ENCODE data around the gene ADAMTS14.
"Not testable (repeated sequence)": the region's sequence is repeated elsewhere in the genome, so short reads cannot be mapped to it uniquely, and the experiment has no call there.

The ADAMTS14 gene

DNA sequence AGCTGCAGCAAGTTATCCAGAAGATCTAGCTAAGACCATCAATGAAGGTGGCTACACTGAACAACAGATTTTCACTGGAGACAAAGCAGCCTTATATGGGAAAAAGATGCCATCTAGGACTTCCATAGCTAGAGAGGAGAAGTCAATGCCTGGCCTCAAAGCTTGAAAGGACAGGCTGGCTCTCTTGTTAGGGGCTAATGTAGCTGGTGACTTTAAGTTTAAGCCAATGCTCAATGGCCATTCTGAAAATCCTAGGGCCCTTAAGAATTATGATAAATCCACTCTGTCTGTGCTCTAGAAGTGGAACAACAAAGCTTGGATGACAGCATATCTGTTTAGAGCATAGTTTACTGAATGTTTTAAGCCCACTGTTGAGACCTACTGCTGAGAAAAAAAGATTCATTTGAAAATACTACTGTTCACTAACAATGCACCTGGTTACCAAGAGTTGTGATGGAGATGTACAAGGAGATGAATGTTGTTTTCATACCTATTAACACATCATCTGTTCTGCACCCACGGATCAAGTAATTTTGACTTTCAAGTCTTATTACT lies 13.6 kb upstream of the ADAMTS14 start:
- no peak for DNase-seq (ENCODE audit: low read depth in 2 of 2)

DNA sequence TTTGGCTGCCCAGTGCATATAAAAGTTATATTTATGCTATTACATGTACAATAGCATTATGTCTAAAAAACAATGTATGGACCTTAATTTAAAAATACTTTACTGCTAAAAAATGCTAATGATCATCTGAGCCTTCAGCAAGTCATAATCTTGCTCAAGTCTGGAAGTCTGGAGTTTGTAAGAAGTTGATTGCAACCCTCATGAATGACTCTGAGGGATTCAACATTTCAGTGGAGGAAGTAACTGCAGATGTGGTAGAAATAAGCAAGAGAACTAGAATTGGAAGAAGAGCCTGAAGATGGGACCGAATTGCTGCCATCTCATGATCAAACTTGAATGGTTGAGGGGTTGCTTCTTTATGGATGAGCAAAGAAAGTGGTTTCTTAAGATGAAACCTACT lies 13.0 kb upstream of the ADAMTS14 start:
- DNase-seq (ENCODE audit: low read depth in 2 of 2): no peak

DNA sequence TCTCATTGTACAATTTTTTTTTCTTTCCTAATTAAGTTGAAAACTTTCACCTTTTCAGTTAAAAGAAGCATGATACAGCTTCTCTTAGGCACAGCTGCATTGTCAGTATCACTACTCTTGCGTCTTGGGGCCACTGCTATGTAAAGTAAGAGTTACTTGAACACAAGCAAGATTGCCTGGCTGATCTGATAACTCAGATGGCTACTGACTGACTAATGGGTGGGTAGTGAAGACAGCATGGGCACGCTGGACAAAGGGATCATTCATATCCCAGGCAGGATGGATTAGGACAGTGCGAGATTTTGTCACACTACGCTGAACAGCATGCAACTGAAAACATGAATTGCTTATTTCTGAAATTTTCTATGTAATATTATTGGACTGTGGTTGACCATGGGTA lies 11.6 kb upstream of the ADAMTS14 start:
- no peak for DNase-seq (ENCODE audit: low read depth in 2 of 2)

DNA sequence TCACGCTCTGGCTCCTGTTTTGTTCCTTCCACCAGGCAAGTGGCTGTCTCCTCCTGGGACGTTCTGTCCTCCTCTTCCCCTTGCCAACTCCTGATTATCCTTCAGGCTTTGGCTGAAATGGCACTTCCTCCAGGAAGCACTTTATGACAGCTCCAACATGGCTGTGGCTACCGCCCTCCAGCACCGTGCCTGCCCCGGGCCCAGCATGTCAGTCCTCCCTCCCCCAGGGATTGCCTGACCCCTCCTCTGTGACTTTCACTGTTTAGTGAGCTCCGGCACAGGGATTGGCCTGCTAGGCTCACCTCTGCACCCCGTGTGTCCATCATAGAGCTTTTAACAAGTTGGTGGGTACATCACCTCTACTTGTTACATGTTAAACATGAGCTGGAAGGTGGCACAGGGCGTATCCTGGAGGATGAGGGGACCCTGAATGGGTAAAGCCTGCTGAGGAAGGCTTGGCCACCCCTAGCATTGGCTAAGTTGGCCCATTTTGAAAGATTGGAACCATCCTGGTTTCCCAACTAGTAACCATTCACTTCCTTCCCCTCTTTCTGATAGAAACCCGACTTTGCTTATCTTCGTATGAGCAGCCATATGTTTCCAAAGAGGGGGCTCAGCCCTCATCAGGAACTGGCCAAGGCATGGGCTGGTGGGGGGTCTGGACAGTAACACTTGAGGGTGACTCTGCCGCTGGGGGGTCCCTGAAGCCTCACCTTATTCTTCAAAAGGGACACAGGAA lies 10.5 kb upstream of the ADAMTS14 start:
- no peak for DNase-seq (ENCODE audit: low read depth in 2 of 2)

DNA sequence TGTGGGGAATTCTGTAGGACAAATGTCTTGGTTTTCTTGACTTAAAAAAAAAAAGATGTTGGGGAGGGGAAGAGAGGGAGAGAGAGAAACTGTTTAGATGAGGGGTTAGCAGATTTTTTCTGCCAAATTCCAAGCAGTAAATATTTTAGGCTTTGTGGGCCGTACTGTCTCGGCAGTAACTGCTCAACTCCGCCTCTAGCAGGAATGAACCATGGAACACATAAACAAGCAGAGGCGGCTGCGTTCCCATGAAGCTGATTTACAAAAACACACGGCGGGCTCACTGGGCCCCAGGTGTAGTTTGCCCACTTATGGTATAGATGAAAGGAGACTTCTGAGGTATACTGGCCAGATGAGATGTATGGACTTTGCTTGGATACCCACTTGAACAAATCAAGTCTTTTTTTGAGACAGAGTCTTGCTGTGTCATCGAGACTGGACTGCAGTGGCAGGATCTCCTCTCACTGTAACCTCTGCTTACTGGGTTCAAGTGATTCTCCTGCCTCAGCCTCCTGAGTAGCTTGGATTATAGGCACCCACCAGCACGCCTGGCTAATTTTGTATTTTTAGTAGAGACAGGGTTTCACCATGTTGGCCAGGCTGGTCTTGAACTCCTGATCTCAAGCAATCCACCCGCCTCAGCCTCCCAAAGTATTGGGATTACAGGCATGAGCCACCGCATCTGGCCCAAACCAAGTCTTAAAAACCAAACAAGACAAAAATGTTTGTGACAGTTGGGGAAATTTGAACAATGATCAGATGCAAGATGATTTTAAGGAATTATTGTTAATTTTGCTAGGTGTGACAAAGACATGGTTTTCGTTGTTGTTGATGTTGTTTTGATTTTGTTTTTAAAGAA lies 9.7 kb upstream of the ADAMTS14 start:
- DNase-seq (ENCODE audit: low read depth in 2 of 2): no peak

DNA sequence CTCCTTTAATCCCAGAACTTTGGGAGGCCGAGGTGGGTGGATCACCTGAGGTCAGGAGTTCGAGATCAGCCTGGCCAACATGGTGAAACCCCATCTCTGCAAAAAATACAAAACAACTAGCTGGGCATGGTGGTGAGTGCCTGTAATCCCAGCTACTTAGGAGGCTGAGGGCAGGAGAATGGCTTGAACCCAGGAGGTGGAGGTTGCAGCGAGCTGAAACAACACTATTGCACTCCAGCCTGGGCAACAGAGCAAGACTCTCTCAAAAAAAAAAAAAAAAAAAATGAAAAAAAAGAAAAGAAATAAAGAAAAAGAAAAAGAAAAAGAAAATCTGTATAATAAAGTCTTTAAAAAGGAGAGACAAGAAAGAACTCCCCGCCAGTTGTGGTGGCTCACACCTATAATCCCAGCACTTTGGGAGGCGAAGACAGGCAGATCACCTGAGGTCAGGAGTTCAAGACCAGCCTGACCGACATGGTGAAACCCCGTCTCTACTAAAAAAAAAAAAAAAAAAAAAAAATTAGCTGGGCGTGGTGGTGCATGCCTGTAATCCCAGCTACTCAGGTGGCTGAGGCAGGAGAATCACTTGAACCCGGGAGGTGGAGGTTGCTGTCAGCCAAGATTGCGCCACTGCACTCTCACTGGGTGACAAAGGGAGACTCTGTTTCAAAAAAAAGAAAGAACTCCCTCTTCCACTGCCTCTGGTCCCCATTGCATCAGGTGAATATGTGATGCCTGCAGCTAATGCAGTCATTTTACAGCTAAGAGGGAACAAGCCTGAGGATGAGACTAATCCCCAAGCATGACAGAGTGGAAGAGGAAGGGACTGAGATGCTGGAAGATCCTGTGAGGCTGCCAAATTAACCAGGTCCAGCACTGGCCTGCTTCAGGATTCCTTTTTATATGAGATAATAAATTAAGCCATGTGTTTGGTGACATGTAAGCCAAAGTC lies 8.6 kb upstream of the ADAMTS14 start:
- DNase-seq (ENCODE audit: low read depth in 2 of 2): not testable (repeated sequence)

DNA sequence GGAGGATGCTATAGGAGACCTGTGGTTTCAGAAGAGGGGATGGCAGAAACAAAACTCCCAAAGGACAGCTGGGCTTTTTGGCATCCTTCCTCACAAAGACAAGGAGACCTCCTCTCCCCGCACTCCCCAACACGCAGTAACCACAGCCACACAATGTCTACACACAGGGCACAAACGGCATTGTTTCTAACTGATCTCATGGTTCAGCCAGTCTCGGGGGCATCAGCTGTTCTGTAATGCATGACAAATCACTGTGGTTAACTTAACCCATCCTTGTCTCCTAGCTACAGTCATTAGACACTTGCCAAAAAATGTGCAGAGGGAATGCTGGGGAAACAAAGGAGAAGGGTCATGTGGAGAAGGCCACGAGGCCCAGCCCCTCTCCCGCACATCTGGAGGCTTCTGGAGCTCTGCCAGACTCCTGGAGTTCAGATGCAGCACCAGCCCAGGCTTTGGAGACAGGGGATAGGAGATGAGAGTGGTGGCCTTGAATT lies 7.6 kb upstream of the ADAMTS14 start:
- DNase-seq (ENCODE audit: low read depth in 2 of 2): no peak

DNA sequence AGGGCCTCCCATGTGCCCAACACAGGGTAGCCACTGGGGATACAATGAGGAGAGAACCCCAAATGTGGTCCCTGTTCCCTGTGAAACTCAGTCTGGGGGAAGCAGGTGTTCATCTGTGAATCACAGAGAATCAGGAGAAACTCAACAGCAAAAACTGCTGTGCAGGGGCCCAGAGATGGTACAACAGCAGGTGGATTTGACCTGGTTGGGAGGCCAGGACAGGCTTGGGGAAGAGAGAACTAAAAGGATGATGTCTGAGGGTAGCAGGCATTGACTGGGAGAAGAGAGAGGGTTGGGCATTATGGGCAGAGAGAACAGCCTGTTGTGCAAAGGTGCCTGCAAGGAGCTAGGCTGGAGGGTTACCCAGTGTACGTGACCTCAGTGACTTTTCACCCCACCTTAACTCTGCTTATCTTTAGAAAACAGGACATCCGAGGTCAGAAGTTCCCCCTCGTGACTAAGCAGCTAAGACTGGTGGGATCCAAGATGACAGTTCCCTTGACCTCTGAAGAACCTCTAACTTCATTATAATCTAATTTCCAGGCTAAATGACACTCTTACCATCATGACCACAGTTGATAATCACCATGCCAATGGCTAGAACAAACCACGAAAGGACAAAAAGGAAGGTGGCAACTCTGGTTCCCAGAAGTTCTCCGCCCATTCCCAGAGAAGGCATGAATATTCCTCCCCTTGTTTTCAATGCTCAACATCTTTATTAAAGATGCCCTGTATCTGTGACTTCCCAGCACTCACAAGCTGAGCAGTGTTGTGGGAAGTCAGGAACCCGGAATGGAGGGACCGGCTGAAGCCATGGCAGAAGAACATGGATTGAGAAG lies 5.1 kb upstream of the ADAMTS14 start:
- DNase-seq (ENCODE audit: low read depth in 2 of 2): no peak

DNA sequence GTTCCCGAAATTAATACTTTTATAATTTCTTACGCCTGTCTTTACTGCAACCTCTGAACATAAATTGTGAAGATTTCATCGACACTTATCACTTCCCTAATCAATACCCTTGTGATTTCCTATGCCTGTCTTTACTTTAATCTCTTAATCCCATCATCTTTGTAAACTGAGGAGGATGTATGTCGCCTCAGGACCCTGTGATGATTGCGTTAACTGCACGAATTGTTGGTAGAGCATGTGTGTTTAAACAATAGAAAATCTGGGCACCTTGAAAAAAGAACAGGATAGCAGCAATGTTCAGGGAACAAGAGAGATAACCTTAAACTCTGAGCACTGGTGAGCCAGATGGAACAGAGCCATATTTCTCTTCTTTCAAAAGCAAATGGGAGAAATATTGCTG lies 4.5 kb upstream of the ADAMTS14 start:
- not testable (repeated sequence) for DNase-seq (ENCODE audit: low read depth in 2 of 2)

DNA sequence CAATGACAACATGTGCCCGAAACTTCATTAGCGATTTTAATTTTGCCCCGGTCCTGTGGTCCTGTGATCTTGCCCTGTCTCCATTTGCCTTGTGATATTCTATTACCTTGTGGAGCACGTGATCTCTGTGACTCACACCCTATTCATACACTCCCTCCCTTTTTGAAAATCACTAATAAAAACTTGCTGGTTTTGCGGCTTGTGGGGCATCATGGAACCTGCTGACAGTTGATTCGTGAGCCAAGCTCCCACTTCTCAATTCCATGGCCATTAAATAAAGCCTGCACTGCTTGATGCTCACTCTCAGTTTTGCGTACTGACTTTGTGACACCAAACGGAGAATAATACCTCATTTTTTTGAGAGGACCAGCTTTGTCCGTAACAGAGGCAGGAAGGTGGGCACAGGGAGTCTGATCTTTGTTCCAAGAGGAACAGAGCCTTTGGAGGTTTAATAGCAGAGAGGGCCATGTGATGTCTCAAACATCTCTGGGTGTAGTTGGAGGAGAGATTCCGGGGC lies 3.8 kb upstream of the ADAMTS14 start:
- no peak for DNase-seq (ENCODE audit: low read depth in 2 of 2)

DNA sequence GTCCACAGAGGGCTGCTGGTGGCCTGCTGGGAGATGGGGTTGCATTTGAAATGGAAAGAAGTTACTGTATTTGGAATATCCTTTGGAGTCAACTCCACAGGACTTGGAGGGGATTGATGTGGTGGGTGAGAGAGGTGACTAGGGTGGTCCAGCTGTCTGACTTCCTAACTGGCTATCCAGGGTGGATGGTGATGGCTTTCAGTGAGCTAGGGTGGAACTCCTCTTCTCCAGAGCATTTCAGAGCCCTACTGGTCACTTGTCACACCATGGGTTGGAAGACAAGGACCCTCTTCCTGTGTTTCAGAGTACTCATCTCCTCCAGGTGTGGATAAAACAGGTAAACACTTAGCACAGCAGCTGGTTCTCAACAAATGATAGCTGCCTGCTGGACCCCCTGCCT lies 3.3 kb upstream of the ADAMTS14 start:
- no peak for DNase-seq (ENCODE audit: low read depth in 2 of 2)

DNA sequence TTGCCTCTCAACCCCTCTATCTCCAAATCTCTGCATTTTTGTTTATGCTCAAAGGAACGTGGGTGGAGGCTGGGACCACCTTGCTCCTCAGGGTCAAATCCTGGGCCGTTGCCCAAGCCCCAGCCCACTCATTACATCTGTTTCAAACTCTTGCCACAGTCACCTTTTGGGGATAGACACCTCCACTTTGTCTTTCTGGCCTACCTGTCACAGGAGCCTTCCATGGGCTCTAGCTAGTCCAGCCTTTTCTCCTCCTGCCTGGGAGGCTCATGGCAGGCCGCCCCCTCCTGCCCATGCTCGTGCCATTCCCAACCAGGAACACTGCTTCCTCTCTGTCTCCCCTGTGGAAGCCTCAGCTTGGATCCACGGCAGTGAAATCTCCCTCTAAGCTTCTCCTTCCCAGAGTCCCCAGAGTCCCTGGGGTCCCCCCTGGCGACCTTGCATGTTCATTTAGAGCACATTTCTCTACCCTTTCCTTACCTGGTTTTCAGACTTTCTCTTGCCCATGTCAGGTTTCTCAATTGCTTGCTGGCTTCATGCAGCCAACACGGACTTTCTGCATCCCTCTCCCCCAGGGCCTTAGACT lies 2.5 kb upstream of the ADAMTS14 start:
- DNase-seq (ENCODE audit: low read depth in 2 of 2): no peak

DNA sequence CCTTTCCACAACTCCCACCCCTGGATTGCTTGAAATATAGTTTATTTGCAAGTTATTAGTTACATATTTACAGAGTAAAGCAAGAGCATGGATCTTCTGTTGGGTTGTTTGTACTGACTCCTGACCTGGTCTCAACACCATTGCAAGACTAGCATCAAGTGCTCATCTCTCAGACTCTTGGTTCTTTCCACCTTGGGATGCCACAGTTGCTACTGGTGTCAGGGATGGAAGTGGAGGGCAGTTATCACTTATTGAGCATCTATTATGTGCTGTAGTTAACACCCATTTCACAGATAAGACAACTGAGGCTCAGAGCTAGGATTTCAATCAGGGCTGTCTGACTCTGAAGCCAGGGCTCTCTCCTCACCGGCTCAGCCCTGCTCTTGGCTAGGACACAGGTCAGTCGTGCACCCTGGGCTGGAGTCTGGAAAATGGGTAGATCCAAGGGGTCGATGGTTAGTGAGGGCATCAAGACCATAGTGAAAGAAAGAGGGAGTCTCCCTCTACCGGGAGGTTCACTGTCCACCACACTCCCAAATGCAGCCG lies 614 bp upstream of the ADAMTS14 start:
- no peak for DNase-seq (ENCODE audit: low read depth in 2 of 2)

DNA sequence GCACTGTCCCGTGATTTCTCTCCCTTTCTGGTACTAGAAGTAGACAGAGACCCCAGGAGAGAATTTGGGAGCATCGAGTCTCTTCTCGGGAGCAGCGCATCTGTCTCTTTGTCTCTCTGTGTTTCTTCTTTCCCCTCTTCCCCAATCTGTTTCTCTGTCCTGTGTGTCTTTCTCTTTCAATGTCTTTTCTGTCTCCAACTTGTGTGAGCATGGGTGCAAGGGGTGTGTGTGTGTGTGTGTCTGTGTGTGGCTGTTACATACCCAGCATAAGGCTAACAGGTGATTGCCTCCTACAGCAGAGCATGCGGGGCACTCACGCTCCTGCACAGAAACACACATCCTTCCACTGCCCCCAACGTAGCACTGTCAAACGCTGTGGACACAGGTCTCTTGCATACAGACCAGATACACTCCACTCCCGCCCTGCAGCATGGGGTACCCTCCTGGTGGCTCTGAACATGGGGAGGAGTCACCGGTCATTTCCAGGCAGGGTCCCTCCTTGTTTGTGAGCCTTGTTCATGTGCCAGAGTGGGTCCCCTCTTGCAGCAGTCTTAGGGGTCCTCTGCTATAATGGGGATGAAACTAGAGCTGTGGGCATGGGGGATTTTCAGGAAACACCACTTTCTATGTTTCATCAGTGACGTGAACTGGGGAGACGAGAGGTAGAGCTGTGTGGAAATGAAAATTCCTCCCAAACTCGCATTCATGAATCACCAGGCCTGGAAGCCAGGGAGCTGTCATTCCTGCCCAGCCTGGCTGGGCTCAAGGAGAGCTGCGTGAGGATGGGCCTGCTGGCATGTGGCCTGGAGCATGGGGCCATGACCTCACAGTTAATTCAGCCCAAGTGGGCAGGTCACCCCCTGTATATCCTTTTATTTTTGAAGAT lies 980 bp downstream of the ADAMTS14 start:
- no peak for DNase-seq (ENCODE audit: low read depth in 2 of 2)

DNA sequence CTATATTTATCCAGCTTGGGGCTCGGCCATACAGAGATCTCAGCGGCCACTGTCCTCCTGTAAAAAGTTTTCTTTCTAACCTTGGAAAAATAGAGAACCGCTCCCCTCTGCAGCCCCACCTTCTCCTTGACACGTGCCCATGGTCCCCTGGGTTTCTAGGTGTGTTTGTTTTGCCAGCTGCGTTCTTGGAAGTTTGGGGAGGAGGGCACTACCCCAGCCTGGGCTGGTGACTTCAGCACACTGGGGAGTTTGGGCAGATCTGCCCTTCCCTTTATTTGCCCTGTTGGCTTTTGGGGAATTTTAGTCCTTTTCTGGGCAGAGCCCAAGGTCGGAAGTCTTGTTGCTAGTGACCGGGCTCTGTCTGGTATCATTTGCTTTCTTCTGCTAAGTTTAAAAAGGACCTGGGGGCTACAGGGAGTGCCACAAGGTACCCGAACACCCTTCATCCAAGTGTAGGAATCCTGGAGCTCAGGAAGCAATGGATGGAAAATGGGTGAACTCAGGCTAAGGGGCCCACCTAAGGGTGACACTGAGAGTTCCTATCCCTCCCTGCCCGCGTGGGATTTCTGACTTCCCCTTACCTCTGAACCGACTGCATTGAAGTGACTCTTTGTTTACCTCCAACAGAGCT lies 1.7 kb downstream of the ADAMTS14 start:
- DNase-seq (ENCODE audit: low read depth in 2 of 2): no peak

DNA sequence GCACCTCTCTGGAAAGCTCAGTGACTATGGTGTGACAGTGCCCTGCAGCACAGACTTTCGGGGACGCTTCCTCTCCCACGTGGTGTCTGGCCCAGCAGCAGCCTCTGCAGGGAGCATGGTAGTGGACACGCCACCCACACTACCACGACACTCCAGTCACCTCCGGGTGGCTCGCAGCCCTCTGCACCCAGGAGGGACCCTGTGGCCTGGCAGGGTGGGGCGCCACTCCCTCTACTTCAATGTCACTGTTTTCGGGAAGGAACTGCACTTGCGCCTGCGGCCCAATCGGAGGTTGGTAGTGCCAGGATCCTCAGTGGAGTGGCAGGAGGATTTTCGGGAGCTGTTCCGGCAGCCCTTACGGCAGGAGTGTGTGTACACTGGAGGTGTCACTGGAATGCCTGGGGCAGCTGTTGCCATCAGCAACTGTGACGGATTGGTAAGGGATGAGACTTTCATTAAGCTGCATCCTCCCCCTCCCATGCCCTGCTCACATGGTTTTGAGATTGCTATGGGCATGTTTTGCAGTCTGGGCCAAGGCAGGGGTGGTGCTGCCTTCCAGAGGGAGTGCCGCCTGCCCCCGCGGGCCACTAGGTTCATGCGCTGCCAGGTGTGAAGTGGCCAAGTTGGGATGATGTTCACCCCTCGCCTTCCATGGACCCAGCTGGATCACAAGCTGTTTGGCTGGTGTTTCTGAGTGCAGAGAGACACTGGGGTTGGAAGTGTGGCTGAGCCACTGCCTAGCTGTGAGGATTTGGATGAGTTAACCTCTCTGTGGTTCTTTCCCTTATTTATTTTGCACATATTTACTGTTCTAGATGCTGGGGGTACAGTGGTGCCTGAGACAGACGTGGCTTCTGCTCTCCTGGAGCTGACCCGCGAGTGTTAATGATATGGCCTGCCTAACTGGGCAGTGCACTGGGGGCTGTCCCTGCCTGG lies 2.5 kb downstream of the ADAMTS14 start:
- DNase-seq (ENCODE audit: low read depth in 2 of 2): no peak

DNA sequence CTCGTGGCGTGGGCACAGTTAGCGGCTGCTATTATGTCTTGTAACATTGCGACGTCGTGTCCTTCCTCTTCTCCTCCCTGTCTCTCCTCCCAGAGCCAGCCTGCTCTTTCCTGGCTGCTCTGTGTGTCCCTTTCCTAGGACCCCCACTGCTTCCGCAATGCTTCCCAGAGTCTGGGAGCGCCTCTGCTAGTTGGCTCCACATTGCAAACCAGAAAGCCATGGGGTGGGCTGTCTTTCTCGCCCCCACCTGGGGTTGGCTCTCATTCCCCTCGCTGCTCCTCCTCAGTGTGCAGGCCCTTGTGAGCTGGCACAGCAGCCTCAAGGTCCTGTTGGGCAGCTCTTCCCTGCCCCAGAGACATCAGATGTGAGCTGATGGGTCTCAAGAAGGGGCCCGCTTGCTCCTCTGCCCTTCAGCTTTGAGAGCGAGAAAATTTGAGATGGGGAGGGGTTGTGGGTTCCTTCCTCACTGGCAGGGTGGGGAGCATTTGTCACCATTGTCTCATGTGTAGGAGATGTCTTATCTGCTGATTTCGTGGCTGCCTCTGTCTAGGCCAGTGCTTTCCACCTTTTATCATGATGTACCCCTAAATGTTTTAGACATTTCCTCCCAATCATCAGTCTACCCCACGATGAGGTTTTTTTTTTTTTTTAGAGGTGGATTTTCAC lies 3.3 kb downstream of the ADAMTS14 start:
- no peak for DNase-seq (ENCODE audit: low read depth in 2 of 2)
